GM12892 (cell line): ENCODE results near the gene WDR35.

Experiments
- POLR2A ChIP-seq: IDR thresholded peaks from 2 replicates; pipeline ENCODE4 v1.6.1; 2011; ENCODE audit warnings: low read depth, low read length, control low read depth
- POLR2AphosphoS5 ChIP-seq: IDR thresholded peaks from 2 replicates; pipeline ENCODE4 v1.6.1; 2011; ENCODE audit warnings: low read depth, low read length, control low read depth
- TAF1 ChIP-seq: IDR thresholded peaks from 2 replicates; pipeline ENCODE4 v1.6.1; 2011; ENCODE audit warnings: low read depth, mild to moderate bottlenecking, control low read depth, low read length, borderline replicate concordance

GRCh38 chr2:19870792-19871191 lies 119.1 kb downstream of the WDR35 start:
- no peak for TF ChIP-seq POLR2A
- no peak for TF ChIP-seq POLR2AphosphoS5
- no peak for TF ChIP-seq TAF1
